Stimulated activated naive CD8-positive, alpha-beta T cell treated with anti-CD3 and anti-CD28 coated beads, Interleukin-15, amount 100 ng/mL, for 72 hours (primary cell): ENCODE measurements around the gene ZNF217.
A peak's percentile ranks its signal among the peaks of the same experiment; 100 is the strongest.
"Not testable (repeated sequence)": the region's sequence is repeated elsewhere in the genome, so short reads cannot be mapped to it uniquely, and the experiment has no call there.

Source experiments
- ATAC-seq: fragments of 150-1000 bp; cut with Tn5 transposase; 2 replicates; pipeline ENCODE4 v1.10.0; 2021; ENCODE audit warnings: mild to moderate bottlenecking, moderate library complexity
- DNase-seq, 2 donors: peaks; one replicate each; pipeline ENCODE4 v3.0.0; 2021 to 2022
- H3K27ac Mint-ChIP-seq, 2 donors: one replicate each; pipeline ENCODE4 v1.8.0; 2022; ENCODE audit warnings: mild to moderate bottlenecking in 2 of 2, mixed read lengths in 2 of 2, moderate library complexity in 2 of 2
- H3K27me3 Mint-ChIP-seq: one replicate; pipeline ENCODE4 v1.8.0; 2022; ENCODE audit warnings: mixed read lengths
- H3K4me1 Mint-ChIP-seq: one replicate; pipeline ENCODE4 v1.8.0; 2022; ENCODE audit warnings: mild to moderate bottlenecking, mixed read lengths
- H3K4me3 Mint-ChIP-seq, 2 donors: one replicate each; pipeline ENCODE4 v1.8.0; 2022; ENCODE audit warnings: mild to moderate bottlenecking in 2 of 2, mixed read lengths in 2 of 2, moderate library complexity in 1 of 2
- H3K9me3 Mint-ChIP-seq, 2 donors: one replicate each; pipeline ENCODE4 v1.8.0; 2022; ENCODE audit warnings: mixed read lengths in 2 of 2

ZNF217 gene

GRCh38 chr20:53556267-53556897 is 37.3 kb downstream of the ZNF217 start:
- Mint-ChIP-seq H3K4me1 (no peaks in the 10 kb centered on the region), H3K27me3 (no peaks in the 10 kb centered on the region), H3K27ac (peak overlapping the region in 1 of 2 donors; percentile 81), H3K9me3 (no peaks in the 10 kb centered on the region), H3K4me3 (no peak overlapping the region)
- ATAC-seq (no peak), DNase-seq (no peak)

- Mint-ChIP-seq H3K27ac (no peak overlapping the region), H3K4me3 (no peak overlapping the region), H3K27me3 (no peaks in the 10 kb centered on the region), H3K9me3 (no peaks in the 10 kb centered on the region), H3K4me1 (no peaks in the 10 kb centered on the region)
- DNase-seq (no peak), ATAC-seq (no peak)
Measured at GRCh38 chr20:53555816-53556215, 37.8 kb downstream of the ZNF217 start.

- H3K9me3 Mint-ChIP-seq = no peaks in the 10 kb centered on the region
- H3K27me3 Mint-ChIP-seq = no peaks in the 10 kb centered on the region
- no peaks in the 10 kb centered on the region for H3K4me1 Mint-ChIP-seq
- no peak overlapping the region for H3K27ac Mint-ChIP-seq
- DNase-seq (no peak), ATAC-seq (no peak)
- no peak overlapping the region for H3K4me3 Mint-ChIP-seq
Measured at GRCh38 chr20:53555081-53555480, 38.6 kb downstream of the ZNF217 start.

GRCh38 chr20:53552572-53552893 is 41.1 kb downstream of the ZNF217 start:
- not testable (repeated sequence) for H3K4me1 Mint-ChIP-seq, H3K27ac Mint-ChIP-seq, H3K27me3 Mint-ChIP-seq, ATAC-seq, DNase-seq, H3K9me3 Mint-ChIP-seq, H3K4me3 Mint-ChIP-seq

GRCh38 chr20:53551719-53552571 is 41.7 kb downstream of the ZNF217 start:
- H3K4me1 Mint-ChIP-seq, H3K27me3 Mint-ChIP-seq, ATAC-seq, H3K9me3 Mint-ChIP-seq, H3K4me3 Mint-ChIP-seq, DNase-seq, H3K27ac Mint-ChIP-seq: not testable (repeated sequence)

GRCh38 chr20:53550280-53551187 is 43.1 kb downstream of the ZNF217 start:
- DNase-seq (no peak), ATAC-seq (no peak)
- H3K27ac Mint-ChIP-seq = no peak overlapping the region
- H3K4me1 Mint-ChIP-seq = no peaks in the 10 kb centered on the region
- H3K4me3 Mint-ChIP-seq = no peak overlapping the region
- no peaks in the 10 kb centered on the region for H3K9me3 Mint-ChIP-seq
- no peaks in the 10 kb centered on the region for H3K27me3 Mint-ChIP-seq

- DNase-seq (peak; percentile 26 to 34), ATAC-seq (peak; percentile 59)
- no peaks in the 10 kb centered on the region for H3K9me3 Mint-ChIP-seq
- H3K27ac Mint-ChIP-seq = no peak overlapping the region
- no peaks in the 10 kb centered on the region for H3K4me1 Mint-ChIP-seq
- no peaks in the 10 kb centered on the region for H3K27me3 Mint-ChIP-seq
- H3K4me3 Mint-ChIP-seq = no peak overlapping the region
Measured at GRCh38 chr20:53547664-53548239, 45.9 kb downstream of the ZNF217 start.

GRCh38 chr20:53539516-53539915 is 54.1 kb downstream of the ZNF217 start:
- DNase-seq = no peak
- no peak for ATAC-seq
- no peaks in the 10 kb centered on the region for H3K9me3 Mint-ChIP-seq
- H3K4me3 Mint-ChIP-seq = no peak overlapping the region
- peak overlapping the region in 1 of 2 donors; percentile 7 for H3K27ac Mint-ChIP-seq
- no peaks in the 10 kb centered on the region for H3K27me3 Mint-ChIP-seq
- H3K4me1 Mint-ChIP-seq = no peaks in the 10 kb centered on the region

- ATAC-seq, H3K27me3 Mint-ChIP-seq, H3K4me3 Mint-ChIP-seq, H3K9me3 Mint-ChIP-seq, DNase-seq, H3K27ac Mint-ChIP-seq, H3K4me1 Mint-ChIP-seq: not testable (repeated sequence)
Measured at GRCh38 chr20:53536382-53536781, 57.3 kb downstream of the ZNF217 start.

GRCh38 chr20:53535878-53536277 is 57.8 kb downstream of the ZNF217 start:
- Mint-ChIP-seq H3K4me1 (no peaks in the 10 kb centered on the region), H3K27me3 (no peaks in the 10 kb centered on the region), H3K27ac (no peak overlapping the region), H3K4me3 (no peak overlapping the region), H3K9me3 (no peaks in the 10 kb centered on the region)
- ATAC-seq (no peak), DNase-seq (no peak)

GRCh38 chr20:53534037-53534436 is 59.6 kb downstream of the ZNF217 start:
- DNase-seq (no peak), ATAC-seq (no peak)
- Mint-ChIP-seq H3K27ac (no peak overlapping the region), H3K4me3 (no peak overlapping the region), H3K4me1 (no peaks in the 10 kb centered on the region), H3K27me3 (no peaks in the 10 kb centered on the region), H3K9me3 (no peaks in the 10 kb centered on the region)

- no peak overlapping the region for H3K27ac Mint-ChIP-seq
- H3K9me3 Mint-ChIP-seq = no peaks in the 10 kb centered on the region
- no peak for DNase-seq
Measured at GRCh38 chr20:53533500-53533899, 60.1 kb downstream of the ZNF217 start.

GRCh38 chr20:53532654-53533312 is 60.9 kb downstream of the ZNF217 start:
- not testable (repeated sequence) for H3K27ac Mint-ChIP-seq, H3K4me3 Mint-ChIP-seq, H3K9me3 Mint-ChIP-seq, H3K27me3 Mint-ChIP-seq, H3K4me1 Mint-ChIP-seq, ATAC-seq, DNase-seq

More at GRCh38 chr20:53533500-53533899, 60.1 kb downstream of the ZNF217 start:
- no peak overlapping the region for H3K4me3 Mint-ChIP-seq
- H3K4me1 Mint-ChIP-seq = no peaks in the 10 kb centered on the region
- ATAC-seq = no peak
- no peaks in the 10 kb centered on the region for H3K27me3 Mint-ChIP-seq

- no peak for DNase-seq
- no peaks in the 10 kb centered on the region for H3K27me3 Mint-ChIP-seq
- no peaks in the 10 kb centered on the region for H3K9me3 Mint-ChIP-seq
Measured at GRCh38 chr20:53530440-53530839, 63.2 kb downstream of the ZNF217 start.

GRCh38 chr20:53529658-53530057 is 64.0 kb downstream of the ZNF217 start:
- Mint-ChIP-seq H3K27ac (peak overlapping the region in 1 of 2 donors; percentile 46), H3K9me3 (no peaks in the 10 kb centered on the region), H3K27me3 (no peaks in the 10 kb centered on the region), H3K4me1 (no peaks in the 10 kb centered on the region), H3K4me3 (no peak overlapping the region)
- DNase-seq (no peak), ATAC-seq (no peak)

More at GRCh38 chr20:53530440-53530839, 63.2 kb downstream of the ZNF217 start:
- Mint-ChIP-seq H3K4me1 (no peaks in the 10 kb centered on the region), H3K27ac (no peak overlapping the region), H3K4me3 (no peak overlapping the region)
- ATAC-seq = no peak
